ENCODE results near the gene FOXR1.

GRCh38 chr11:118979434-118979833 lies 7.9 kb downstream of the FOXR1 start:
- no peak for TF ChIP-seq POLR2A (IDR thresholded peaks at IDR 0.05; ENCODE audit: low read depth, low read length)
- TF ChIP-seq POLR2AphosphoS5 (IDR thresholded peaks at IDR 0.05; ENCODE audit: low read depth, low read length) = no peak

All from GM12892 (cell line).